Keratinocyte (primary cell): ENCODE results near the gene OR51I2. TPM values are rescaled to one million over a fixed set of nuclear protein-coding genes. Genes with fewer than 3 reads are reported as not detected.

Experiments
- DNase-seq: peaks from one replicate; pipeline ENCODE4 v3.0.0-alpha.2; 2011; ENCODE audit warnings: low read depth, missing footprints, low spot score
- FAIRE-seq: peaks from 2 replicates; lab custom pipeline; 2011; peaks lifted over from hg19 to GRCh38; lab: Jason Lieb, UNC
- H2AFZ ChIP-seq: 2 replicates; pipeline ENCODE4 v1.6.0; 2012; ENCODE audit warnings: low read length, control low read depth, inconsistent platforms; ENCODE audit not compliant: control insufficient read depth
- H3K27ac ChIP-seq: 2 replicates; pipeline ENCODE4 v1.5.1; 2011; ENCODE audit warnings: low read length; ENCODE audit not compliant: control insufficient read depth, insufficient read depth
- H3K27me3 ChIP-seq: 3 replicates; pipeline ENCODE4 v1.6.0; 2011; ENCODE audit warnings: low read length; ENCODE audit not compliant: control insufficient read depth, insufficient read depth; ENCODE audit errors: extremely low read depth
- H3K36me3 ChIP-seq, 2 experiments: 2 replicates in 1 of 2; 3 replicates in 1 of 2; pipeline ENCODE4 v1.5.1; 2011; ENCODE audit warnings: low read length in 2 of 2, mild to moderate bottlenecking in 1 of 2; ENCODE audit not compliant: control insufficient read depth in 2 of 2, insufficient read depth in 2 of 2; ENCODE audit errors: extremely low read depth in 1 of 2
- H3K4me1 ChIP-seq: 3 replicates; pipeline ENCODE4 v1.5.1; 2011; ENCODE audit warnings: low read length; ENCODE audit not compliant: control insufficient read depth, insufficient read depth; ENCODE audit errors: extremely low read depth
- H3K4me2 ChIP-seq: 3 replicates; pipeline ENCODE4 v1.6.0; 2011; ENCODE audit warnings: low read depth, low read length; ENCODE audit not compliant: control insufficient read depth, insufficient read depth; ENCODE audit errors: extremely low read depth
- H3K4me3 ChIP-seq, 3 experiments: fragments of 200-600 bp in 1 of 3; sonication (generic) in 1 of 3; 2 replicates in 2 of 3; 3 replicates in 1 of 3; pipeline ENCODE4 v1.5.1; 2011 to 2016; ENCODE audit warnings: low read length in 3 of 3, mild to moderate bottlenecking in 3 of 3, control low read depth in 2 of 3, inconsistent platforms in 1 of 3, low read depth in 1 of 3, mixed read lengths in 1 of 3, mixed run types in 1 of 3, moderate library complexity in 1 of 3; ENCODE audit not compliant: control insufficient read depth in 2 of 3, insufficient read depth in 2 of 3; ENCODE audit errors: extremely low read depth in 1 of 3
- H3K79me2 ChIP-seq: 2 replicates; pipeline ENCODE4 v1.6.0; 2012; ENCODE audit warnings: low read length; ENCODE audit not compliant: control insufficient read depth, insufficient read depth
- H3K9ac ChIP-seq: 3 replicates; pipeline ENCODE4 v1.6.0; 2011; ENCODE audit warnings: low read length; ENCODE audit not compliant: control insufficient read depth, insufficient read depth; ENCODE audit errors: extremely low read depth
- H3K9me1 ChIP-seq: 3 replicates; pipeline ENCODE4 v1.6.0; 2011; ENCODE audit warnings: low read length; ENCODE audit not compliant: control insufficient read depth, insufficient read depth; ENCODE audit errors: extremely low read depth
- H3K9me3 ChIP-seq: 2 replicates; pipeline ENCODE4 v1.5.1; 2012; ENCODE audit warnings: low read depth, low read length; ENCODE audit not compliant: control insufficient read depth
- H4K20me1 ChIP-seq: 3 replicates; pipeline ENCODE4 v1.6.0; 2011; ENCODE audit warnings: low read length; ENCODE audit not compliant: control insufficient read depth, insufficient read depth; ENCODE audit errors: extremely low read depth
- EZH2 ChIP-seq: IDR thresholded peaks from one replicate; pipeline ENCODE4 v1.6.1; 2012; ENCODE audit warnings: inconsistent platforms, mild to moderate bottlenecking, low read length, moderate library complexity
- dilution Hi-C: fragments of 300-500 bp; cut with MboI; formaldehyde crosslinking; loops from one replicate; pipeline ENCODE4 v1.7.0; 2020; ENCODE audit warnings: low sequenced_read_pairs; ENCODE audit not compliant: extremely low pct_ligation_motif_present
- polyA plus RNA-seq, 5 experiments: library from polyadenylated mRNA; depleted of rRNA in 3 of 5; stranded (reverse) in 3 of 5; stranded (forward) in 1 of 5; unstranded in 1 of 5; fragments of >200 nt; gene quantifications; 1 replicate in 1 of 5; 2 replicates in 3 of 5; 3 replicates in 1 of 5; pipeline versions ENCODE4 v1.2.1 to v1.2.3, GENCODE V29; 2011 to 2012; ENCODE audit warnings: missing spikeins in 2 of 5, low read depth in 1 of 5, low replicate concordance in 1 of 5
- TF ChIP-seq, protein P1 (sequence below), 3 experiments: IDR thresholded peaks in 1 of 3; conservative IDR thresholded peaks in 1 of 3; optimal IDR thresholded peaks in 1 of 3; 2 replicates in 2 of 3; 3 replicates in 1 of 3; pipeline versions ENCODE3 to v1.5.1; 2011; ENCODE audit warnings: low read length in 3 of 3, mild to moderate bottlenecking in 3 of 3, moderate library complexity in 2 of 3, control low read depth in 1 of 3, inconsistent platforms in 1 of 3; ENCODE audit not compliant: insufficient read depth in 2 of 3; ENCODE audit errors: extremely low read depth in 1 of 3

Gene OR51I2
- polyA plus RNA-seq, 1 donor (not counting 4 experiments of a cell fraction or from before 2014, with no cell fraction given) = not detected

GRCh38 chr11:5420993-5421392 is 28.1 kb upstream of the OR51I2 start:
- Histone ChIP-seq H3K4me3 (no peak overlapping the region), H3K36me3 (no peaks in the 10 kb centered on the region), H3K27ac (no peak overlapping the region), H3K9me1 (no peaks in the 10 kb centered on the region), H3K79me2 (no peaks in the 10 kb centered on the region), H4K20me1 (no peaks in the 10 kb centered on the region), H2AFZ (no peak overlapping the region), H3K9ac (no peak overlapping the region), H3K27me3 (no peaks in the 10 kb centered on the region), H3K4me2 (no peak overlapping the region), H3K9me3 (peaks cover 2% of the 10 kb centered on the region), H3K4me1 (no peaks in the 10 kb centered on the region)
- no peak for TF ChIP-seq EZH2
- TF ChIP-seq, protein P1, sequence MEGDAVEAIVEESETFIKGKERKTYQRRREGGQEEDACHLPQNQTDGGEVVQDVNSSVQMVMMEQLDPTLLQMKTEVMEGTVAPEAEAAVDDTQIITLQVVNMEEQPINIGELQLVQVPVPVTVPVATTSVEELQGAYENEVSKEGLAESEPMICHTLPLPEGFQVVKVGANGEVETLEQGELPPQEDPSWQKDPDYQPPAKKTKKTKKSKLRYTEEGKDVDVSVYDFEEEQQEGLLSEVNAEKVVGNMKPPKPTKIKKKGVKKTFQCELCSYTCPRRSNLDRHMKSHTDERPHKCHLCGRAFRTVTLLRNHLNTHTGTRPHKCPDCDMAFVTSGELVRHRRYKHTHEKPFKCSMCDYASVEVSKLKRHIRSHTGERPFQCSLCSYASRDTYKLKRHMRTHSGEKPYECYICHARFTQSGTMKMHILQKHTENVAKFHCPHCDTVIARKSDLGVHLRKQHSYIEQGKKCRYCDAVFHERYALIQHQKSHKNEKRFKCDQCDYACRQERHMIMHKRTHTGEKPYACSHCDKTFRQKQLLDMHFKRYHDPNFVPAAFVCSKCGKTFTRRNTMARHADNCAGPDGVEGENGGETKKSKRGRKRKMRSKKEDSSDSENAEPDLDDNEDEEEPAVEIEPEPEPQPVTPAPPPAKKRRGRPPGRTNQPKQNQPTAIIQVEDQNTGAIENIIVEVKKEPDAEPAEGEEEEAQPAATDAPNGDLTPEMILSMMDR (optimal IDR thresholded peaks at IDR 0.05 in 1 of 3, IDR thresholded peaks at IDR 0.05 in 1 of 3, conservative IDR thresholded peaks at IDR 0.05 in 1 of 3; ENCODE audit: extremely low read depth in 1 of 3, insufficient read depth in 2 of 3, low read length in 3 of 3) = no peak
- FAIRE-seq (no peak), DNase-seq (no peak)
- dilution Hi-C loops = no loop called here

GRCh38 chr11:5421811-5422210 is 27.3 kb upstream of the OR51I2 start, which contains the start of gene OR51Q1:
TSS of gene OR51Q1 (plus strand) at chr11:5422111. CDS start at chr11:5422201, 90 bp downstream.
- Histone ChIP-seq H2AFZ (no peak within 1 kb of the TSS), H3K9me1 (no peaks in the 10 kb centered on the region), H3K79me2 (no peaks in the 10 kb centered on the region), H3K4me3 (no peak within 1 kb of the TSS), H3K9ac (no peak within 1 kb of the TSS), H3K27me3 (no peaks in the 10 kb centered on the region), H3K9me3 (peaks cover 2% of the 10 kb centered on the region), H4K20me1 (no peaks in the 10 kb centered on the region), H3K27ac (no peak within 1 kb of the TSS), H3K4me2 (no peak within 1 kb of the TSS), H3K4me1 (no peaks in the 10 kb centered on the region), H3K36me3 (no peaks in the 10 kb centered on the region)
- DNase-seq (no peak), FAIRE-seq (no peak)
- dilution Hi-C loops = no loop called here
- TF ChIP-seq EZH2 = no peak
- TF ChIP-seq, protein P1 (optimal IDR thresholded peaks at IDR 0.05 in 1 of 3, IDR thresholded peaks at IDR 0.05 in 1 of 3, conservative IDR thresholded peaks at IDR 0.05 in 1 of 3; ENCODE audit: extremely low read depth in 1 of 3, insufficient read depth in 2 of 3, low read length in 3 of 3) = no peak
